Fibroblast of mammary gland (primary cell): ENCODE results near the gene ZNF224.

Source experiments
- DNase-seq: peaks from one replicate; pipeline ENCODE4 v3.0.0-alpha.2; 2010; ENCODE audit warnings: low read depth
- H3K4me3 ChIP-seq: 2 replicates; pipeline ENCODE4 v1.5.1; 2011; ENCODE audit warnings: low read depth, mild to moderate bottlenecking, low read length, moderate library complexity; ENCODE audit not compliant: control insufficient read depth
- TF ChIP-seq, protein P1 (sequence below): conservative IDR thresholded peaks from 2 replicates; pipeline ENCODE4 v1.5.1; 2011; ENCODE audit warnings: low read depth, low read length, inconsistent platforms; ENCODE audit not compliant: control insufficient read depth, insufficient read depth

The ZNF224 gene

GRCh38 chr19:44131955-44132354 is 37.8 kb downstream of the ZNF224 start:
- TF ChIP-seq, protein P1, sequence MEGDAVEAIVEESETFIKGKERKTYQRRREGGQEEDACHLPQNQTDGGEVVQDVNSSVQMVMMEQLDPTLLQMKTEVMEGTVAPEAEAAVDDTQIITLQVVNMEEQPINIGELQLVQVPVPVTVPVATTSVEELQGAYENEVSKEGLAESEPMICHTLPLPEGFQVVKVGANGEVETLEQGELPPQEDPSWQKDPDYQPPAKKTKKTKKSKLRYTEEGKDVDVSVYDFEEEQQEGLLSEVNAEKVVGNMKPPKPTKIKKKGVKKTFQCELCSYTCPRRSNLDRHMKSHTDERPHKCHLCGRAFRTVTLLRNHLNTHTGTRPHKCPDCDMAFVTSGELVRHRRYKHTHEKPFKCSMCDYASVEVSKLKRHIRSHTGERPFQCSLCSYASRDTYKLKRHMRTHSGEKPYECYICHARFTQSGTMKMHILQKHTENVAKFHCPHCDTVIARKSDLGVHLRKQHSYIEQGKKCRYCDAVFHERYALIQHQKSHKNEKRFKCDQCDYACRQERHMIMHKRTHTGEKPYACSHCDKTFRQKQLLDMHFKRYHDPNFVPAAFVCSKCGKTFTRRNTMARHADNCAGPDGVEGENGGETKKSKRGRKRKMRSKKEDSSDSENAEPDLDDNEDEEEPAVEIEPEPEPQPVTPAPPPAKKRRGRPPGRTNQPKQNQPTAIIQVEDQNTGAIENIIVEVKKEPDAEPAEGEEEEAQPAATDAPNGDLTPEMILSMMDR = no peak
- DNase-seq = no peak

DNA sequence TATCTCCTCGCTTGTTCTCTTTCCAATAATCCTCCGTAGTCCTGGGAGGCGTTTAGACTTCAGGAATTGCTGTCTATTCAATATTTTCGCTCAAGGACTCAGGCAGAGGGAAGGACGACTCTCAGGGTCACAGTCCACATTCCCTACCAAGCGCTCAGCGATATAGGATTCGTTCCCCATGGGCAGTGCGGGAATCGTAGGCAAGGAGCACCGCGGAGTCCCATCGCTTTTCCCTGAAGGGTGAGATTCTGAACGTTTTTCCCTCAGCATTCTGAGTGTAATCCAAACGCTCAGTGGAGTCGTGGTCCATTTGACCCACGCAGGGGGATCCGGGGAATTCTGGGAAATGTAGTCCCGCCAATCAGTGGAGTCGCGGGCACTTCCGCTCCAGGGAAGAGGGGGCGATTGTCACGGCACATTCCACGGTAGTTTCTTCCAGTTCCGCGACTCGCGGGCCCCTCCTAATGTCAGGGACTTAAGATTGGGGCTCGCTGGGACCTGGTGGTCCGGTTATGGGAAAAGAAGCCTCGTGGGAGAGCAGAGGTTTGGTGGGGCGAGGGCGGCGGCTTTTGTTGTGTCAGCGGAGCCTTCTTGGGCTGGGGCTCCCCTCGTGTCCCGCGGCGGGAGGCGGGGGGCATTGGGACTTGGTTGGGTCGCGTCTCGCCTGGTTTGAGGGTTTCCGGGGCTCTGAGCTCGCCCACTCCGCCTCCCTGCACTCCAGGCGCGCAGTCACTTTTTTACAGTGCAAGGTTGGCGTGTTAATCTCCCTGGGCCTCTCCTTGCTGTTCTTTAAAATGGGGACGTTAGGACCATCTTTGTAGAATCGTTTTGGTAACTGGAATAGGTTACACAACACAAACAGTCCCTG is 47.3 kb downstream of the ZNF224 start, which contains the start of gene ZNF234:
ZNF234 (plus strand) TSS at position 364 of the 868 bp plus-strand sequence. CDS start 3,079 bp downstream, outside the sequence.
- H3K4me3 ChIP-seq = peak within 1 kb of the TSS; percentile 88
- DNase-seq = peak; percentile 80
- TF ChIP-seq, protein P1 = no peak

More at GRCh38 chr19:44131955-44132354, 37.8 kb downstream of the ZNF224 start:
- no peak overlapping the region for H3K4me3 ChIP-seq

DNA sequence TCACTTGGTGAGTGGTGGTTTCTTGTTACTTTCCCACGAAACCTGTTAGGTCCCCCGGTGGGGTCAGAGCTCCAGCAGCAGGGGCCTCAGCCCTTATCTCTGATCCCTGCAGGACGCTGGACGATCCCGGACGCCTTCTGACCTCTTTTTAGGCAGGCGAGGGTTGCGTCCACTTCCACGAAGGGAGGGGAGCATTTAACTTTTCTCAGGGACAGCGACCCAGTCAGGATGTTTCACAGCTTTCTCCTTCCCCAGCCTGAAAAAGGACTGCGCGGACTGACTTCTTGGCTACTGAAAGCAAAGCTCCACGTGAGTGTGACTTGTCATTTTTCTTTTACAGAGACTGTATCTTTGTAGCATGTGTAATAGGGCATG is 47.9 kb downstream of the ZNF224 start:
- DNase-seq = peak; percentile 45
- TF ChIP-seq, protein P1 = no peak
- H3K4me3 ChIP-seq = peak overlapping the region; percentile 88

GRCh38 chr19:44149776-44150175 is 55.6 kb downstream of the ZNF224 start:
- H3K4me3 ChIP-seq = no peak overlapping the region
- TF ChIP-seq, protein P1 = no peak
- no peak for DNase-seq

DNA sequence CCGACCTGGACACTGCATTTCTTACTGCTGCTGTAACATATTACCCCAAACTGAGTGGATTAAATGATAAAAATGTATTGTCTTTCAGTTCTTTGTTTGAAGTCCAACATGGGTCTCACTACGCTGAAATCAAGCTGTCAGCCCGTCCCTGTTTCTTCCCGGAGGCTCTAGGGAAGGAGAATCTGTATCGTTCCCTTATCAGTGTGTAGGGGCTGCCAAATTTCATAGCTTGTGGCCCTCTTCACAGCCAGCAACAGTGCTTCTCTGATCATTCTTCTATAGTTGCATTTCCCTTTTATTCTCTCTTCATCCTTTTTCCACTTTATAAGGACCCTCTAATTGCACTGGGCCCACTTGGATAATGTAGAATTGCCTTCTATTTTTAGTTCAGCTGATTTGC is 57.3 kb downstream of the ZNF224 start:
- no peak for DNase-seq
- no peak overlapping the region for H3K4me3 ChIP-seq
- TF ChIP-seq, protein P1 = no peak

GRCh38 chr19:44156475-44156874 is 62.3 kb downstream of the ZNF224 start:
- no peak overlapping the region for H3K4me3 ChIP-seq
- no peak for DNase-seq
- TF ChIP-seq, protein P1 = no peak
